Activated gamma-delta T cell treated with anti-CD3 and anti-CD28 coated beads, Interleukin-2, amount 50 U/mL, for 16 hours (primary cell): ENCODE data around the gene TRAPPC12.
"Not testable (repeated sequence)": the region's sequence is repeated elsewhere in the genome, so short reads cannot be mapped to it uniquely, and the experiment has no call there.

Source experiments
- DNase-seq: peaks from one replicate; pipeline ENCODE4 v3.0.0-alpha.2; 2020; ENCODE audit warnings: low read depth

Gene TRAPPC12

DNA sequence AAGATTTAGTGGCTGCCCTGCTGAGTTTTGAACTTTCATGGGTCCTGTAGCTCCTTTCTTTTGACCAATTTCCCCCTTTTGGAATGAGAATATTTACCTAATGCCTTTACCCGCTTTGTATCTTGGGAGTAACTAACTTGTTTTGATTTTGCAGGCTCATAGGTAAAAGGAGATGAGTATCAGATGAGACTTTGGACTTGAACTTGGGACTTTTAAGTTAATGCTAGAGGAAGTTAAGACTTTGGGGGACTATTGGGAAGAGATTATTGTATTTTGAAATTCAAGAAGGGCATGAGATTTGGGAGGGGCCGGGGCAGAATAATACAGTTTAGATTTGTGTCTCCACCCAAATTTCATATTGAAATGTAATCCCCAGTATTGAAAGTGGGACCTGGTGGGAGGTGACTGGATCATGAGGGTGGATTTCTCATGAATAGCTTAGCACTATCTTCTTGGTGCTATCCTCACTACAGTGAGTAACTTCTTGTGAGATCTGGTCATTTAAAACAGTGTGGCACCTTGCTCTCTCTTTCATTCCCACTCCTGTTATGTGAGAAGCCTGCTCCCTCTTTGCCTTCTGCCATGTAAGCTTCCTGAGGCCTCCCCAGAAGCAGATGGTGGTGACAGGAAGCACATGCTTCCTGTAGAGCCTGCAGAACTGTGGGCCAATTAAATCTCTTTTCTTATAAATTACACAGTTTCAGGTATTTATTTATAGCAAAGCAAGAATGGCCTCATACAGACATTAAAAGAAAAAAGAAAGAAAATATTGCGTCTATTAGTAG lies 133.7 kb downstream of the TRAPPC12 start:
- DNase-seq, result no peak

DNA sequence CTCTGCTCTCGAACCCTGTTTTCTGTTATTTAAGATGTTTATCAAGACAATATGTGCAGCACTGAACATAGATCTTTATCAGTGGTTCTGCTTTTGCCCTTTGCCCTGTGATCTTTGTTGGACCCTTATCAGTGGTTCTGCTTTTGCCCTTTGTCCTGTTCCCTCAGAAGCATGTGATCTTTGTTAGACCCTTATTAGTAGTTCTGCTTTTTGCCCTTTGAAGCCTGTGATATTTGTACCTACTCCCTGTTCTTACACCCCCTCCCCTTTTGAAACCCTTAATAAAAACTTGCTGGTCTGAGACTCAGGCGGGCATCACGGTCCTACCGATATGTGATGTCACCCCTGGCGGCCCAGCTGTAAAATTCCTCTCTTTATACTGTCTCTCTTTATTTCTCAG lies 135.9 kb downstream of the TRAPPC12 start:
- not testable (repeated sequence) for DNase-seq

DNA sequence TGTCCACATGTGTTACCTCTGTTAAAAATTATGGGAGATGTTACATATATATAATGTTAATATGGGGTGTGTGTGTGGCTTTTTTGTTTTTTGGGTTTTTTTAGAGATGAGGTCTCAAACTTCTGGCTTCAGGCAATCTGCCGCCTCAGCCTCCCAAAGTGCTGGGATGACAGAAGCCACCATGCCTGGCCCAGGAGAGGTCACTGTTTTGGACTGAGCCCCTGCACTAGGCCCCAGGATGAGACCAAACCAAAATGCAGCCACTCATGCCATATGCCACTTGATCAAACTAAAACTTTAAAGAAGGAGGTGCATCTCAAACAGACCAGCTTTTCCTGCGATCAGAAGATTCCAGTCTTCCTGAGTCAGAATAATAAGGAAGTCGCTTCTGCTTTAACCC lies 137.3 kb downstream of the TRAPPC12 start:
- no peak for DNase-seq

DNA sequence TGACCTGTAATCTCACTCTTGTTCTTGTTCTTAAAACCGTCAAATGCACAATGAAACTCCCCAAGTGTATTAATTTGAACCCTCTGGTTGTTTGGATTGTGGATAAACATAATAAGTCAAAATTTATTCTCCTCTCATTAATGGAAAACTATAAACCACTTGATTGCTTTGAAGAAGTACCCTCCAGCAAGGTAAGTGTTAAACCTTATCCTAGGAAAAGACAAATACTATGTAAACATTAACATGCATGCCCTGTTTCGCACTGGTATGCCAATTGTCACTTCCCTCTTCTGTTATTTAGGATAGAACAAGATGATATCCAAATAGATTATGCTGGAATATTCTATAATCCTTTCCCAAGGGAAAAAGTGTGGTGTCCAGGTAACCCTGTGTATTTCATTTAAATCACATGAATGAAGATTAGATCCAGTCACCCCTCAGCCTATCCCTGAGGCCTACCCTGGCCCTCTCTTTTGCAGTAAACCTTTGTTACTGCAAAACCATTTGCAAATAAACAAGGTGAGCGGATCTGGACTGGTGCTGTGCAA lies 138.5 kb downstream of the TRAPPC12 start:
- no peak for DNase-seq

DNA sequence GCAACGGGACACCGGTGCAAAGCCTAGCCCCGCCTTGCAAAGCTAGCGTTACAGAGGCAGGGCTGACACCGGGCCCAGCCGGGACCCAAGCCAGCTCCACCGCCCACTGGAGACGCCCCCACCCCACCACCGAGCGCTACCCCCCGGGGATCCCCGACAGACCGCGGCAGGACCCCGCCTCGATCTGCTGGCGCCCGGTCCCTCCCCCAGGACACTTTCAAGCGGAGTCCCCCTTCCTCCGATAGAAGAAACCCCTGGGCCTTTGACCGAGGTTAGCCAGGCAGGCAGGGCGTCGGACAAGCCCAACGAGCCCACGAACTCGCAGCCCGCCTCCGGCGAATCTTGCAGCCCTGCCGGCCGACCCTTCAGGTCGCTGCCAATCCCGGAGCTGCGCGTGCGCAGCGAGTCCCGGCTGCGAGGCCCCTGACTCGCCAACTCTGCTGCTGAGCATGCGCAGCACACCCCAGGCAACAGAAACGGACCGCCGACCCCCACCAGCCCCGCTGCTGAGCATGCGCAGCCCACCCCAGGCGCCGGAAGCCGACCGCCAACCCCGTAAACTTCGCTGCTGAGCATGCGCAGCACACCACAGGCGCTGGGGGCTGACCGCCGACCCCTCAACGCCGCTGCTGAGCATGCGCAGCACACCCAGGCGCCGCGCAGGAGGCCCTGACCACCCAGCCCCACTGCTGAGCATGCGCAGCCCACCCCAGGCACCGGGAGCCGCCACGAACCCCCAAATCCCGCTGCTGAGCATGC lies 139.2 kb downstream of the TRAPPC12 start:
- peak; percentile 98 for DNase-seq

DNA sequence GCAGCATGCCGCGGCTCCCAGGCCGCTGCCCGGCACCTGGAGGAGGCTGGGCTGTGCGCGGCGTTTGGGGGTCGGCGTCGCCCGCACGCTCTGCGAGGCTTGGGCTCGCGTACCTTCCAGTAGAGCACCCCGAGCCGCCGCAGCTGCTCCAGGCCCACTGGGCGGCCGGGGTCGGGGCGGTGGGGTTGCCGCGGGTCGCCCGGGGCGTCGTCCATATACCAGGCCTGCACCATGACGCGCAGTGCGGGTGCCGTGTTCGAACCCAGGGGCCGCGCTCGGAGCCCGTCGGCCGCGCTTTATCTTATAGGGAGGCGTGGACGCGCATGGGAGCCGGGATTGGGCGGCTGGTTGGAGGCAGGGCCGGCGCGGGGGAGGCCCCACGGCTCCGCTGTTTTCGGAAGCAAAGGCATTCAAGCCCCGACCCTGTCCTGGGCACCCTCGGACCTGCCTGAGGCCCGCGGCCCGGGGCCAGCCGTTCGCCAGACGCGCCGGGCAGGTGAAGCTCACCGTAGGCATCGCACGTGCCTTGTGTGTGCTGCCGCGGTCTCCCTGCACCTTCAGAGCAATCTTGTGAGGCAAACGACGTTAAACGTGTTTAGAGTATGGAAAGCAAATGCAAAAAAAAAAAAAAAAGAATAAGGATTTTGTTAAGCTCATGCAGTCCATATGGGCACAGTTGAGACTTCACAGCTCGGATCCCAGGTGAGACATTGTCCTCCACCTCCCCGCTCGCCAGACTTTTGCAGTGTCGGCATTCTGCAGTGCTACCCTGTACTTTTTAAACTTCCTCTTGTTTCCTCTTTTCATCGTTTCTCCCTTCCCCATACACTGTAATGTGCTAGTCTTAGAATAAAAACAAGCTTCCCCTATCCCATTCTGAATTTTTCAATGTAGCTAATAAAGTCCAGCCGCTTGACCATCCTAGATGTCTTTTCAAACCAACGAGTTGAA lies 140.0 kb downstream of the TRAPPC12 start, which contains the start of gene ADI1:
TSS of gene ADI1 (minus strand) at position 277 of the 951 bp plus-strand sequence. CDS start at position 233, 44 bp downstream.
- peak; percentile 61 for DNase-seq

DNA sequence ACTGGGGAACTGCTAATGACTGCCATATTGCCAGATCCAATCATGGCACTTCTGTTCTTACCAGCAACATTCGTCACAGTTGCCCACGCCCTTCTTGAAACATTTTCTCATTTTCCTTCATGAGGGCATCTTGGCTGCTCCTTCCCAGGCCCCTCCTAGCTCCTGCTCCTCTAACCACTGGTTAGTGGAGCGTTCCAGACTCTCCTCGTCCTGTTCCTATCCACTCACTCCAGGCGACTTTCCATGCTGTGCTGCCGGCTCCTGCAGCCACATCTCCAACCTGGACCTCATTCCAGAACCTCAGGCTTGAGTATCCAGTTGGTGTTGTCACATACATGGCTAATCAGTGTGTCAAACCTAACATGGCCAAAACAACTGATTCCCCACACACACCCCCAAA lies 141.1 kb downstream of the TRAPPC12 start:
- no peak for DNase-seq

DNA sequence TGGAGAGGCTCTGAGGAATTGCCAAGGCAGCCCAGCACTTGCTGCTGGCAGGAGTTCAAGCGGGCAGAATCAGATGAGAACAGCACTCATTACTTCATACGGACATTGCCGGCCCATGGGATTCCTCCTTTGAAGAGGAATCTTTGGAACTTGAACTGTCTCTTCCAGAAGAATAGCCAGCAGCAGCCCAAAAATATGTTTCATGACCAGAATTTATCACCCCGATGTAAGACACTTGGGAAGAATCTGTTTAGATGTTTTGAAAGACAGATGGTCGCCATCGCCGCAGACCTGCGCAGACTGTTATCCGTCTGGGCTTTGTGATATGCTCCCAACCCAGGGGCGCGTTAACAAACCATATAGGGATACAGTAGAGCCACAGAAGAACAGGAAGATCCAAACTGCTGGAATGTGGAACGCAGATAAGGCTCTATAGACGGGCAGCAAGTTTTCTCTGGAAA lies 143.5 kb downstream of the TRAPPC12 start:
- DNase-seq, result no peak

DNA sequence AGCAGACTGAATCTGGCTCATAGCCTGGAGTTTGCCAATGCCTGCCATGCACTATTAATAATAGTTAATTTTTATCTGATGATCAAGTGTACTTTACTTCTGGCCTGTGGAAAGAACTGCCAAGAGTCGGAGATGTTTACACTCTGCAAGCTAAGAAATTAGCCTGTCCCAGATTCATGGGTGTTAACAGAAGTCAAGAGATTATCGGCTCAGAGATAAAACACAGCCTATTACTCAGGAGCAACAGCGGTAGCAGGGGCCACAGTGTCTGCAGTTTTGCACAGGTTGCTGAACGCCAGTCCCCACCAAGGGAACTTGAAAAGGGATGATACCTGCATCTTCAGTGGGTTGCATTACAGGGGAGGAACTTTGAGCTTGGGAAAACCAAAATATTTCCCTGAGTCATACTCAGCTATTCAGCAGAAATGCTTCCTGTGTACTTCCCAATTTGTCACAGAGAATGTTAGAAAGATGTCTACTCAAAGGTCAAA lies 144.1 kb downstream of the TRAPPC12 start:
- DNase-seq, result no peak

DNA sequence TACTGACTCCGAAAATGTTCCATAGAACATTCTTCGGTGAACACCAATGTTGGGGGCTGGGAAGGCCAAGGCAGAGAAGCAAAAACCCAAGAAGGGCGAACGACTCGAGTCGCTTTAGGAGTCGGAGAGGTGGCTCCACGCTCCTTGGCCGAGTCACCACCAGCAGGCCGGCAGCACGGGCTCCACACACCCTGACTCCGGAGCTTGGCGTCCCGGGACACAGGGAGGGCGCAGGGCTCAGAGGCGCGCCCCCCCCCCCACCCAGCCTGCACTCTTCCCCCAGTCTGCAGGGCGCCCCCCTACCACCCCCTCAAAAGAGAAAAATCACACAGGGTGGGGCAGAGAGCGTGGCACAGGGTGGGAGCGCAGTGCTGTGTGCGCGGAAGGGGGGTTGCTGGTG lies 147.4 kb downstream of the TRAPPC12 start:
- DNase-seq, result no peak

DNA sequence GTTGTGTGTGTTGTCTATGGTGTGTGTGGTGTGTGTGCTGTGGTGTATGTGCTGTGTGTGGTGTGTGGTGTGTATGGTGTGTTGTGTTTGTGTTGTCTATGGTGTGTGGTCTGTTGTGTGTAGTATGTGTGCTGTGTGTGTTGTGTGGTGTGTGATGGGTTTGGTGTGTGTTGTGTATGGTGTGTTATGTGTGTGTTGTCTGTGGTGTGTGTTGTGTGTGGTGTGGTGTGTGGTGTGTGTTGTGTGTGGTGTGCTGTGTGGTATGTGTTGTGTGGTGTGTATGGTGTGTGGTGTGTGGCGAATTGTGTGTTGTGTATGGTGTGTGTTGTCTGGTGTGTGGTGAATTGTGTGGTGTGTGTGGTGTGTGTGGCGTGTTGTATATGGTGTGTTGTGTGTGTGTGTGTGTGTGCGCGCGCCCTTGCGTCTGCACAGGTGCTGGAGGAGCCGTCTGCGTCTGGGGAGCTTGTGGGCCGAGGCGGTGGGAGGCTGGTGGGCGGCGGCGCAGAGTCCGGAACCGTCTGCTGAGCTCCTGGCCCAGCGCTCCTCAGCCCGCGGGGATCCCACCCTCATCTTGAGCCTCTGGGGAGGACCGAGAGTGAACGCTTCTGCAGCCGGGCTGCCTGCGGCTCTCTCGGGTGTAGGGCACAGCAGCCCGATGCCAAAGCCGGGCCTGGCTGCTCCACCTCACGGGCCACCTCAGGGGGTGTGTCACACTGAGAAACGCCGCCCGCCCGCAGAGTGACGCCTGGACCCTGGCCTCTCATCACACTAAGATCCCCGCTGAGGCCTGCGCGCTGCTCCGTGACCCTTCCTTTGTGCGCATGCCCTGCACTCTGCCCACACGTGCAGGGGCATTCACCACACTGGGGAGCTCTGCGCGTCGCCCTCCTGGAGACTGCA lies 148.6 kb downstream of the TRAPPC12 start:
- no peak for DNase-seq
